GM19468 (cell line): Measurements from ENCODE around the gene RUFY3.
A peak's percentile ranks its signal among the peaks of the same experiment; 100 is the strongest.
"Not testable (repeated sequence)": the region's sequence is repeated elsewhere in the genome, so short reads cannot be mapped to it uniquely, and the experiment has no call there.

ENCODE experiments used
- ATAC-seq: cut with Tn5 transposase; IDR thresholded peaks from one replicate; pipeline ENCODE4 v1.9.1; 2021; ENCODE audit warnings: mild to moderate bottlenecking, moderate library complexity, moderate number of reproducible peaks; ENCODE audit not compliant: unreplicated experiment; ENCODE audit errors: extremely low read depth

RUFY3 gene

DNA sequence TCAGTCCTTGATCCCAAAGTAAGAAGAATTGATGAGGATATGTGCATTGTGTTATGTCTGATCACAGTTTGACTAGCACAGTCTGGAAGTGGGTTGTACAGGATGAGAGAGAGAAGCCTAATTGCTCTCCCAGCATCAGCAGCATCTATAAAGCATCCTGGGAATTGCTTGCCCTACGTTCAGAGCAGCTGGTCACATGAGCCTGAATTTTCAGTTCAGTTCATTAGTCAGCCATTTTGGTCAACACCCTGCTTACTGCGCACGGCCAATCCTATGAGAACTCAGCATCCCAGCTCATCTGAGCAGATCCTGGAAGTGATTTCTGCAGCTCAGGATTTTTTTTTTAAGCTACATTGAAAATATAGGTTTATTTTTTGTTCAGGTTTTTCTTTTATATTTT, at the start of gene RUFY3:
RUFY3 (plus strand) TSS at position 218 of the 400 bp plus-strand sequence. CDS start 610 bp downstream, outside the sequence.
- no peak for ATAC-seq

GRCh38 chr4:70674191-70674590, 47.6 kb upstream of the RUFY3 start:
- no peak for ATAC-seq

GRCh38 chr4:70674731-70675130, 47.0 kb upstream of the RUFY3 start:
- no peak for ATAC-seq

- no peak for ATAC-seq
Measured at GRCh38 chr4:70676554-70677090, 45.1 kb upstream of the RUFY3 start.

GRCh38 chr4:70678383-70678999, 43.3 kb upstream of the RUFY3 start:
- peak; percentile 62 for ATAC-seq

- ATAC-seq = no peak
Measured at GRCh38 chr4:70680934-70681333, 40.8 kb upstream of the RUFY3 start.

DNA sequence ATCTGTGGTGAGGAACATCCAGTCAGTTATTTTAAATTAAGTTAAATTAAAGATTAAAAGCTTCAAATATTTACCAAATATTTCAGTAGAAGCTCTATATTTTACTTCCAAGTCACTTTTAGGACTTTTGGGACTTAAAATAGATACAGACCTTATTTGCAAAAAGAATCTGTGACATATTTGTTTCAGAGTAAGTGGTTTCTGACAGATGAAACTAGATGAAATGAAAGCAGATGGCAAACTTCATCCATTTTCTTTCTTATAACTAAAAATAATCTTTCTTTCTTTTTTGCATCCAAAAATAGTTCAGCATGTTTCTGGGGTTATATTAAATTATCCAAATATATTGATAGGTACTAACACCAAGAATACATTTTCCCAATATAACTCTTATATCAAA, 40.1 kb upstream of the RUFY3 start:
- no peak for ATAC-seq

DNA sequence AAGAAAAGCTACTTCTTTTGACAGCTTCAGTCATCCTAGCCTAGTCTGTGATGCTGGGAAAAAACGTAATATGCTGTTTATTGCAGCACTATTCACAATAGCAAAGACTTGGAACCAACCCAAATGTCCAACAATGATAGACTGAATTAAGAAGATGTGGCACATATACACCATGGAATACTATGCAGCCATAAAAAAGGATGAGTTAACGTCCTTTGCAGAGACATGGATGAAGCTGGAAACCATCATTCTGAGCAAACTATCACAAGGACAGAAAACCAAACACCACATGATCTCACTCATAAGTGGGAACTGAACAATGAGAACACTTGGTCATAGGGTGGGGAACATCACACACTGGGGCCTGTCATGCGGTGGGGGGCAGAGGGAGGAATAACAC, 39.6 kb upstream of the RUFY3 start:
- not testable (repeated sequence) for ATAC-seq

GRCh38 chr4:70687392-70687791, 34.4 kb upstream of the RUFY3 start:
- ATAC-seq = no peak

- ATAC-seq = peak; percentile 95
Measured at GRCh38 chr4:70687821-70688794, 33.7 kb upstream of the RUFY3 start, which contains the start of gene UTP3. UTP3 (plus strand) TSS chr4:70688532; CDS start chr4:70688678, 146 bp downstream.

DNA sequence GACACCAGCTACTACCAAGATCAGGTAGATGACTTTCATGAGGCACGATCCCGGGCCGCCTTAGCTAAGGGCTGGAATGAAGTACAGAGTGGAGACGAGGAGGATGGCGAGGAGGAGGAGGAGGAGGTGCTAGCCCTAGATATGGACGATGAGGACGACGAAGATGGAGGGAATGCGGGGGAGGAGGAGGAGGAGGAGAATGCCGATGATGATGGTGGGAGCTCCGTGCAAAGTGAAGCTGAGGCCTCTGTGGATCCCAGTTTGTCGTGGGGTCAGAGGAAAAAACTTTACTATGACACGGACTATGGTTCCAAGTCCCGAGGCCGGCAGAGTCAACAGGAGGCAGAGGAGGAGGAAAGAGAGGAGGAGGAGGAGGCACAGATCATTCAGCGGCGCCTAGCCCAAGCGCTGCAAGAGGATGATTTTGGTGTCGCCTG, 33.0 kb upstream of the RUFY3 start:
- ATAC-seq = no peak

DNA sequence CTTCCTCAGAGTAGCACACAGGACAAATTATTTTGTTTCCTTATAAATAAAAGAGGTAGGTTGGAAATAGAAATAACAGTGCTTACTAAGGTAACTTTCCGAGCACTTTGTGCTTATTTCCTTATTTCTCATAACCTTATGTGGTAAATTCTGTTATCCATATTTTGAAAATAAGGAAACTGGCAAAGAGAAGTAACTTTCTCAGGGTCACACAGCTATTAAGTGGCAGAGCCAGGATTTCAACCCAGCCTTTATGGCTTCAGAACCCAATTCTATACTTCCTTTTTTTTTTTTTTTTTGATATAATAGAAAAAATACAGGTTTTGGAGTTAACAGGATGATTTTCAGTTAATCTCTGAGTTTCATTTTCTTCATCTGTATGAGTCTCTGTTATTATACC, 30.1 kb upstream of the RUFY3 start:
- no peak for ATAC-seq

DNA sequence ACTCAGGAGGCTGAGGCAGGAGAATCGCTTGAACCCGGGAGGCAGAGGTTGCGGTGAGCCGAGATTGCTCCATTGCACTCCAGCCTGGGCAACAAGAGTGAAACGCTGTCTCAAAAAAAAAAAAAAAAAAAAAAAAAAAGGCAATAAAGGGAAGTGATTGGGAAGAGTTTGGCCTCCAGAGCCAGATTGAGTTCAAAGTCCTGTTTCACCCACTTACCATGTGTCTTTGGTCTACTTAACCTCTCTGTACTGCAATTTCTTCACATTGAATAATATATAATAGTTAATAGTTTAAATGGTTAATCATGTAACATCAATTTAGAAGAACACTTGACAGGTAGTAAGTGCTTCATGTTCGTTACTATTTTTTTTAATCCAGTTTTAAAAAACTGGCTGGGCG, 27.1 kb upstream of the RUFY3 start:
- ATAC-seq = not testable (repeated sequence)

- ATAC-seq = not testable (repeated sequence)
Measured at GRCh38 chr4:70698435-70698834, 23.3 kb upstream of the RUFY3 start.

- no peak for ATAC-seq
Measured at GRCh38 chr4:70700712-70701111, 21.1 kb upstream of the RUFY3 start.

- no peak for ATAC-seq
Measured at GRCh38 chr4:70701271-70701670, 20.5 kb upstream of the RUFY3 start.

GRCh38 chr4:70702592-70702991, 19.2 kb upstream of the RUFY3 start:
- not testable (repeated sequence) for ATAC-seq

GRCh38 chr4:70703619-70704214, 18.0 kb upstream of the RUFY3 start:
- ATAC-seq = no peak

DNA sequence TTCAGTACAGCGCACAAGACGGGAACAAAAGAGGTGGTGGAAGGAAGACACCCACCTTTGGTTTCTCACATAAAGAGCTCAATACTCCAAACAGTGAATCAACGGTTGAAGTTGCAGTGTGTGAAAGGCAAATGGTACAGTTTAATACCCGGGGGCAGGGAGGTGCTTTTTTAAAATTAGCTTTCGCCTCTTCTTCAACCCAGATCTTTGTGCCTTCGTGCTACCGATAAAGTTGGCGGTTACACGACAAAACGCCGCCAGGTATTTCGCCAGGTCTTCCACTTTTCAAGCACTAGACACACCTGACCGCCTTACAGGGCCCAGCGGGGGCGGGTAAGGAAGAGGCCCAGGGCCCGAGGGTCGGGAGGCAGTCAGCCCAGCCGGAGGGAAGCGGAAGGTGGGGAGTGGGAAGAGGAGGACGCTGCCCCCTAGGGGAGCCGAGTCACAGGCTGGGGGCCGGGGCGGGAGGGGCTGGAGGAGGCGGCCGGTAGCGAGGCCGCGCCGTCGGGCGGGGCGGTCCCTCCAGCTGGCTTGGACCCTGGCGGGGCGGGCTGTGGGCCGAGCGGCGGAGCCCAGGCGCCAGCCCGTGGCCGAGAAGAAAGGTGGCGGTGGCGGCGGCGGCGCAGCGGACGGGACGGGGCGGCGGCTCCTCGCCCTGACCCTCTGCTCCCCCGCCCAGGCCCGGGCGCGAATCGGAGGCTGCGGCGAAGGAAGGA, 17.4 kb upstream of the RUFY3 start:
- peak; percentile 53 for ATAC-seq

DNA sequence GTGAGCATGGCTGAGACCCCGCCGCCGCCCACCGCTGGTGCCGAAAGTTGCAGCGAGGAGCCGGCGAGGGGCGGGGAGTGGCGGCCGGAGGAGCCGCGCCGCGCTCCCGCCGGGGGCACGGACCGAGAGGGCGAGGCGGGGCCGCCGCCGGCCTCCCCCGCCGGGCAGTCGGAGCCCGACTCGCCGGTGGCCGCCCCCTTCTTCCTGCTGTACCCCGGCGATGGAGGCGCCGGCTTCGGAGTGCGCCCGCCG, 16.9 kb upstream of the RUFY3 start:
- ATAC-seq = peak; percentile 3
